GM19023 (cell line): ENCODE data around the gene PCYOX1L.
A peak's percentile ranks its signal among the peaks of the same experiment; 100 is the strongest.

Experiments
- ATAC-seq: cut with Tn5 transposase; IDR thresholded peaks from one replicate; pipeline ENCODE4 v1.9.1; 2021; ENCODE audit warnings: mild to moderate bottlenecking, moderate library complexity; ENCODE audit not compliant: unreplicated experiment

The PCYOX1L gene

DNA sequence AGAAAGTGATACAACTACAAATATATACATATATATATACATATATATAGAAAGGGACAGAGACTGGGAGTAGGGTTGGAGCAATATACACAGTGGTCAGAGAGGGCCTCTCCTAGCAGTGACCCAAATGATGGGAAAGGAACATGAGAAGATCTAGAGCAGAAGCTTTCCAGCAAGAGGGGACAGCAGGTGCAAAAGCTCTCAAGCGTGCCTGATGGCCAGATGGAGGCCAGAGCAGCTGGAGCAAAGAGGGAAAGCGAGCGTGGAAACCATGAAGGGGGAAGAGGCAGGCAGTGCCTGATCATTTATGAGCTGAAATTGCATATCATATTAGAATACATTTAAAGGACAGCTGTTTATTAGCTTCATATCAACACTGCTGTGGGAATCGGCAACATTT, 20.1 kb upstream of the PCYOX1L start:
- no peak for ATAC-seq

- no peak for ATAC-seq
These were observed 19.5 kb upstream of the PCYOX1L start for GRCh38 chr5:149338364-149338763.

DNA sequence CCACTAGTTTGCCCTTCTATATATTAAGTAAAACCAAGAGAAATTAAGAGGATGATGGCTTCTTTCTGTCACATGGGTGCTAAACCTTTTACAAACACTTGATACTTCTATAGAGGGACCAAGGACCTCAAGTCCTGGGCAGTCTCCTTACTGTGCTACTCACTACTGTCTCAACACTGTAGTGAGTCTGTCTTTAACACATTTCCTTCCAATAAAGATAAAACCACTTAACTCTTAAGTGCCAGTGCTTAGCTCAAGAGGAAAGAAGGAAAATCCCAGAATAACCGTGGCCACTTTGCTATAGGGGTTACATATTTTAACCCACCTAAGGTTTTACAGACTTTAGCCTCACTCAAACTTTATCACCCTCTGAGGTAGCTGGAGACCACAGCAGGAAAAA, 16.9 kb upstream of the PCYOX1L start:
- ATAC-seq, result no peak

DNA sequence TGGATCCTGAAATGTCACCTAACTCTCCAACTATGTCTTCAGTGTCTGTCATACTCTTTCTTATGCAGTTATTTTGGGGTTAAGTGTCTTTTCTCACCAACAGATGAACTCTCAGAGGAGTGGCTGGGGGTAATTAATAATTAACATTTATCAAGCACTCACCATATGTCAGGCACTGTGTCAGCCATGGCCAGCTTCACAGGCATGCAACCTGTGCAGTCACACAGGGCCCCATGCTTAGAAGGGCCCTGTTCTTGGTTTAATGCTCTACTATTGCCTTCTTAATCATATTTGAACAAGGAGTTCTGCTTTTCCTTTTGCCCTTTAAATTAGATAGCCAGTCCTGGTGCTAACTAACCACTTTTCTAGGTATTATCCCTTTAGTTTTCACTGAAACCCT, 16.0 kb upstream of the PCYOX1L start:
- ATAC-seq, result no peak

DNA sequence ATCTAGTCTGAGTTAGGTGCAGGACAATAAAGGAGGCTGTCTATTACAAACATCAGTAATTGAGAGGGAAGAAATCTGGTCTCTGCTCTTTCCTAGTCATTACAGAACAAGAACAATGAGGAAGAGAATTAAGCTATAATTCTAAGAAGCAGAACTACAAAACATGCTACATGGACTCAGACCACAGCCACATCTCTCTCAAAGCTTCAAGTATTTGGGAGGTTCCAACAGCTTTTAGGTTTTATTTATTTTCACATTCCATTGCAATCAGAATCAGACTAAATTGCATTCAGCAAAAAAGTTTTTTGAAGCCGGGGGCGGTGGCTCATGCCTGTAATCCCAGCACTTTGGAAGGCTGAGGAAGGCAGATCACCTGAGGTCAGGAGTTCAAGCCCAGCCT, 13.7 kb upstream of the PCYOX1L start:
- no peak for ATAC-seq

- ATAC-seq, result peak; percentile 97
These were observed 12.5 kb upstream of the PCYOX1L start, which contains the start of gene GRPEL2 for GRCh38 chr5:149345147-149345891. Gene GRPEL2, plus strand, starts transcription at chr5:149345499. Its CDS starts 41 bp downstream, at chr5:149345540.

GRCh38 chr5:149345892-149346222, 12.0 kb upstream of the PCYOX1L start:
- ATAC-seq, result peak; percentile 4

DNA sequence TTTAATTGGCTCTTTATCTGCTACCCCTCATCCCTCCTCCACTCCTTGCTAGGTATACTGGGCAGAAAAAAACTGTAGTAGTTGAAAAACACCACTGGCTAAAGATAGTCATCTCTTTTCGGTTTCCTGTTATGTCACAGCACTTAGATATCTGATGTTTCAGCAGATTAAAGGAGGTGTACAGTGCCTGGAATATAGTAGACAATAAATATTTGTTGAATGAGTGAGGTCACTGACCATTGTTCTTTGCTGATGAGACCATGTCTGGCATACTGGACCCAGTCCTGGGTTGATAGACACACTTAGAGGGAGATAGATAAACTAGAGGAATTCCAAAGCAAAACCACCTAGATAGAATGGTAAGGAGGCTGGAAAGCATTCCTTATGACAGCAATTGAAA, 9.3 kb upstream of the PCYOX1L start:
- ATAC-seq, result no peak

GRCh38 chr5:149349382-149349781, 8.5 kb upstream of the PCYOX1L start:
- no peak for ATAC-seq

GRCh38 chr5:149352169-149352568, 5.7 kb upstream of the PCYOX1L start:
- ATAC-seq, result no peak

- ATAC-seq, result no peak
These were observed 3.9 kb upstream of the PCYOX1L start for GRCh38 chr5:149353911-149354310.

DNA sequence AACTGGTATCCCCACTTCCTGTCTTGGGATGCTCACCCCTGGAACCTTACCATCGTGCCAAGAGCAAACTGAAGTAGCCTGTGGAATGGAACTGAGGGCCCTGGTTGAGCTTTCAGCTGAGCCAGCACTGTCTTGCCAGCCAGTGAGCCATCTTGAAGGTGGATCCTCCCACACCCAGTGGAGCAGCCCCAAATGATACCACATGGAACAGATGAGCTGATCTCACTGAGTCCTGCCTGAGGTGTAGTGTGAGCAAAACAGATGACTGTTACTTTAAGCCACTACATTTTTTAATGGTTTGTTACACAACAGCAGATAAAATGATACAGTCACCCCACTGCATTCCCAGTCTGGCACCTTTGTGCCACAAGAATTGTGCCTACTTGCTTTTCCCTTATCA, 2.2 kb upstream of the PCYOX1L start:
- no peak for ATAC-seq

DNA sequence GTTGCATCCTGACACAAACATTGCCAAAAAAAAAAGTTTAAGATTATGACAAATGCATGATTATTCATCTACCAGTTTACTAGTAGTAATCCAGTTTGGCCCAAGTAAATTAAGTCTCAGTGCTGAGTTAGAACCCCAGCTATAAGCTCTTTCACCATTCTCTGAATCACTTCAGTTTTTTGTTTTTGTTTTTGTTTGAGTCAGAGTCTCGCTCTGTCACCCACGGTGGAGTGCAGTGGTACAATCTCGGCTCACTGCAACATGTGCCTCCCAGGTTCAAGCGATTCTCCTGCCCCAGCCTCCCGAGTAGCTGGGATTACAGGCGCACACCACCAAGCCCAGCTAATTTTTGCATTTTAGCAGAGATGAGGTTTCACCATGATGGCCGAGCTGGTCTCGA, 1.5 kb upstream of the PCYOX1L start:
- no peak for ATAC-seq

- ATAC-seq, result peak; percentile 6
These were observed 427 bp downstream of the PCYOX1L start for GRCh38 chr5:149358294-149358651.

- ATAC-seq, result no peak
These were observed 1.1 kb downstream of the PCYOX1L start for GRCh38 chr5:149358868-149359495.

DNA sequence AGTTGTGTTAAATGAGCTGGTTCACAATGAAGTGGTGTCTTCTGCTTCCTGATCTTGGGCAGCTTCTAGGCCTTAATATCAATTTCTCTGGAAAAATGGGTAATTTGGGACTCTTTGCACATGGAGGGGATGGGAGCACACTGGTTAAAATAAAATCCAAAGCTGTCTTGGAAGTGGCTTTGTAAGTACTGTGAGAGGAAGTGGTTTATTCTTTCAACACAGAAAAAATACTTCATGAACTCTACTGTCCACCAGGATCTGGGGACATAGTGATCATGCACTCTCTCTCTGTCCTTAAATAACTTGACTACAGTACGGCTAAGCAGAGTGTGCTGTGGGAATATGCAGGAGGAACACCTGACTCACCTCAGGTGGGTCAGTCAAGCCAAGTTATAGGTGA, 2.4 kb downstream of the PCYOX1L start:
- no peak for ATAC-seq

DNA sequence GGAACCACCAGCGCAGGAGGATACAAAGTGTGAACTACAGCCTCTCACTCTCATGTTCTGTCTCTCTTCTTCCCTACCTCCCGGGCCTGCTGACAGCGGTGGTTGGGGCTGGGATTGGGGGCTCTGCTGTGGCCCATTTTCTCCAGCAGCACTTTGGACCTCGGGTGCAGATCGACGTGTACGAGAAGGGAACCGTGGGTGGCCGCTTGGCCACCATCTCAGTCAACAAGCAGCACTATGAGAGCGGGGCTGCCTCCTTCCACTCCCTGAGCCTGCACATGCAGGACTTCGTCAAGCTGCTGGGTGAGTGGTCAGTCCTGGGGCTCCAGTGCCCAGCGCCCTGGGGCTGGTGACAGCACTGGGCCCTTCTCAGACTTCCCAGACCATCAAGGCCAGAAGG, 4.7 kb downstream of the PCYOX1L start:
- no peak for ATAC-seq

- ATAC-seq, result no peak
These were observed 5.5 kb downstream of the PCYOX1L start for GRCh38 chr5:149363358-149363757.

DNA sequence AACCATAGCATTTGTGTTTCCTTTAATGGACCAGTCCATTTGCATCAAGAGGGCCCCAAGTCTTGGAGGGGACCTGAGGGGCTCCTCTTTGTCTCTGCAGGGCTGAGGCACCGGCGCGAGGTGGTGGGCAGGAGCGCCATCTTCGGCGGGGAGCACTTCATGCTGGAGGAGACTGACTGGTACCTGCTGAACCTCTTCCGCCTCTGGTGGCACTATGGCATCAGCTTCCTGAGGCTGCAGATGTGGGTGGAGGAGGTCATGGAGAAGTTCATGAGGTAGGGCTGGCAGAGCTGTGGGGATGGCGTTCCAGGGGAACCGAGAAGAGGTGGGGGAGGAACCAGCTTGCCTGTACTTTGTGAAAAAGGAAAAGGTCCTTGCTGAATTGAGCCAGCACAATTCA, 6.1 kb downstream of the PCYOX1L start:
- ATAC-seq, result no peak

GRCh38 chr5:149364719-149365118, 6.9 kb downstream of the PCYOX1L start:
- ATAC-seq, result no peak

DNA sequence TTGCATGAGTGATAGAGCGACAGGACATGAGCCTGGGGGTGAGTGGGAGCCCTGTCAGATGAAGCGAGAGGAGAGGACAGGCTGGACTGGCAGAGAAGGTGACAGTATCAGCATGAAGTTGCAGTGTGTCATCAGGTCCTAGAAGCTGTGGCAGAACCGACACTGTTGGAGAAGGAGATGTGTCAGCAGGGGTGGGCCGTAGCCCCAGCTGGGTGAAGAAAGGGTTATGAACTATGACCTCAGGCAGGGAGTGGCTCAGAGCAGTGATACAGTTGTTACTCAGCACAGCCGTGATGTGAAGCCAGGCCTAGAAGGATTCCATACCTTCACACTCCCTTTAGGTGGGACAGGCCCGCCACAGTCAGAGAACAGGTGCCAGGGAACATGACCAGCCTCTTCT, 7.6 kb downstream of the PCYOX1L start:
- no peak for ATAC-seq

DNA sequence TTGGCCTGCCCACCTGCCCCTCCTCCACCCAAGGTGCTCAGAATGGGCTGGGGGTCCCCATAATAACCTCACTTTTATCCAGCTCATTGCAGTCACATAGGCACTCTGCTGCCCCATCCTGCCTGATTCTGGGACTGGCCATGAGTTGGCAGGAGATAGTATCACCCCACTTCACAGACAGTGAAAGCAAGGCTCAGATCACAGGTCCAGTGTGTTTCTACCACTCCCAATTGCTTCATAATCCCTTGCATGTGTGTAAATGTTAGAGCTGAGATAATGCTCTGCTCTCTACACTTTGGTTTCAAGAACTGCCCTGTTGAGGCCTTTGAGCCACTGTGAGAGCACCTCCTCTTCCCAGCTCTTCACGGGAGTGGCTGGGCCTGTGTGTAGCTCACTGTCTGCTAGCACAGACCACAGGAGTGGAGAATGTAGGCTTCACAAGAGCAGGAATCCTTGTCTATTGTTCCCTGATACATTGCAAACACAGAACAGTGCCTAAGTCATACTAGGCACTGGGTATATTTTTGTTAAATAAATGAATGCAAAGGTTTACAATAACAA, 8.4 kb downstream of the PCYOX1L start:
- ATAC-seq, result no peak
